ENCODE results near the gene STAG1.
"Not testable (repeated sequence)": the region's sequence is repeated elsewhere in the genome, so short reads cannot be mapped to it uniquely, and the experiment has no call there.

STAG1 gene

DNA sequence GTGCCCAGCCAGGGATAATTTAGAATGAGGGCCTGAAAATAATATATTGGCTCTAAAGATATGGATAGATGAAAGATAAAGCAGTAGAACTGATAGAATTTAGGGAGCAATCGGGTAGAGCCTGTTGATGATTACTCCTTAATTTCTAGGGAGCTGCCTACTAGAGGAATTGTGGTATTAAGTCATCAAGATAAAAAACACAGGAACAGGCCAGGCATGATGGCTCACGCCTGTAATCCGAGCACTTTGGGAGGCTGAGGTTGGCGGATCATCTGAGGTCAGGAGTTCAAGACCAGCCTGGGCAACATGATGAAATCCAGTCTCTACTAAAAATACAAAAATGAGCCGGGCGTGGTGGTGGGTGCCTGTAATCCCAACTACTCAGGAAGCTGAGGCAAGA lies 371.6 kb downstream of the STAG1 start:
- DNase-seq = peak; percentile 22

DNA sequence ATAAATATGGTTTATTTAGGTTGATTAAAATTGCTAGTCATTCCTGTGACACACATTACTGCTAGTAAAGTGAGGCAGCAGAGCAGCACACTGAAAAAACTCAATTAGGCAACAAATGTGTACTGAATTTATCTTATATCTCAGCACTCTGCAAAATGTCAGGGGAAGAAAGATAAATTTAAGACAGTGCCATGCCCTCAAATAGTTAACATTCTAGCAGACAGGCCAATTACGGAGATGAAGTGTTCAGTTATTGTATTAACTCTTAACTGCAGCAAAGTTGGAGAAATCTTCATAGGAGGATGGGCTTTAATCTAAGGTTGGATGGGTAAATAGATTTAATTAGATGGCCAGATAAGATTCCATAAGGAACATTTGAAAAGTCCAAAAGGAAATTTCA lies 374.2 kb downstream of the STAG1 start:
- no peak for DNase-seq

DNA sequence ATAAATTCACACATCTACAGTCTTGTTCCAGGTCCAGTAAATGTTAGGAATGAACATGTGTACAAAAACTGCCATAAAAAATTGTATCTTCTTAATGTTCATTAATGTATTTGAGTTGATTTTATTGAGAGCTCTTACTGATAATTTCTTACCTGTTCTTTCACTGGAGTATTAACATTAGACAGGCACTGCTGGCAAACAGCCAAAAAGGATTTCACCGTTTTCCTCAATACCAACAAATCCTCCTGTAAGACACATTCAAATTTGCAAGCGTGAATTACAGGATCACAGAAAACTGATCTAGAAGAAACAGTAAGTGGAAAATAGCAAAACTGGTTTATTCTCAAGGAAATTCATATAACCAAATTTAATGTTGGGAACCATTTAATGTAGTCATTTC lies 374.7 kb downstream of the STAG1 start:
- DNase-seq = no peak

DNA sequence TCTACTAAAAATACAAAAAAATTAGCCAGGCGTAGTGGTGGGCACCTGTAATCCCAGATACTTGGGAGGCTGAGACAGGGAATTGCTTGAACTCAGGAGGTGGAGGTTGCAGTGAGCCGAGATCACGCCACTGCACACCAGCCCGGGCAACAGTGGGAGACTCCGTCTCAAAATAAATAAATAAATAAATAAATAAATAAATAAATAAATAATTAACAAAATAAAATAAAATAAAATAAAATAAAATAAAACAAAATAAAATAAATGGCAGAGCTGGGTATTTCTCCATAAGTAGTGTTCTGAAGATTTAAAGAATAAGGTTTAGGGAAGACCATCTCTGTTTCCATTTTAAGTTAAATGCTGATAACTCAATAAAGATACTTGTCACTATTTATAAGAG lies 376.4 kb downstream of the STAG1 start:
- not testable (repeated sequence) for DNase-seq

DNA sequence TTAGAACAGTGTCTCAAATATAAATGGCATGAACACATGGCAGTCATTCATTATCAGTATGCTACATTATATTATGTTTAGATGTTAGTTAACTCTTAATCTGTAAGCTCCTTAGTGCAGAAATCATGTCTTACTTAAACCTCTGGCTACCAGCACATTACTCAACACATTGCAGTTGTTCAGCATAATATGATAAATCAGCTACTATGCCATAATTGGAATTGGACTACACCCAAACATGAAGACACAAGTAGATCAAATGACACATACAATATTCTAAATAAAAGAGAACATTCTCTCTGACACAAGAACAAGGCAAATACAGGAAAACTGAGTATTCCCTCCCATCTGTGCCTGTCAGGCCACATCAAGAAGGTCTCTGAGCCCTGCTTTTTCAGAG lies 385.9 kb downstream of the STAG1 start:
- no peak for DNase-seq

DNA sequence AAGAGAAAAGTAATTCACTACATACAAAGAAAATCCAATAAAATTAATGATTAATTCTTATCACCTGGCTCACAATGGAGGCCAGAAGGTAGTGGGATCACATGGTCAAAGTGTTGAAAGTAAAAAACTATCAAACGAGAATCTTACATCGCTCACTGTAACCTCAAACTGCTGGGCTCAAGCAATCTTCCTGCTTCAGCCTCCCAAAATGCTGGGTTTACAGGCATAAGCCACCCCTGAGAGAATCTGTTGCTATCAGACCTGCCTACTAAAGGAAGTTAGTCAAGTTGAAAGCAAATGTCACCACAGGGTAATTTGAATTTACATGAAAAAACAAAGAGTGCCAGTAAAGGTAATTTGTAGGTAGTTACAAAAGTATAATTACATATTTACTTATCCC lies 398.7 kb downstream of the STAG1 start:
- DNase-seq = no peak

DNA sequence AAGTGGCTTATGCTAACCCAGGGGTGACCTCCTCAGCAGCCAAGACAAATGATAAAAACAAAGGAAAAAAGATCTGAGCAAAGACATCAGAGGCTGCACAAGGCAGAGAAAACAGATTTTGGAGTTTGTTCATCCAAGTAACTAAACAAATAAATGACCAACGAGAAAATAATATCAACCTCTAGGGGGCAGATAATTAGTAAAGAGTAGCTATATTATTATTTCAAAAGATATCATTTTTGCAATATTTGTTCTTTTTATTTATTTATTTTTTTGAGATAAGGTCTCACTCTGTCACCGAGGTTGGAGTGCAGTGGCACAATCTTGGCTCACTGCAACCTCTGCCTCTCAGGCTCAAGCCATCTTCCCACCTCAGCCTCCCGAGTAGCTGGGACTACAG lies 400.3 kb downstream of the STAG1 start:
- no peak for DNase-seq

DNA sequence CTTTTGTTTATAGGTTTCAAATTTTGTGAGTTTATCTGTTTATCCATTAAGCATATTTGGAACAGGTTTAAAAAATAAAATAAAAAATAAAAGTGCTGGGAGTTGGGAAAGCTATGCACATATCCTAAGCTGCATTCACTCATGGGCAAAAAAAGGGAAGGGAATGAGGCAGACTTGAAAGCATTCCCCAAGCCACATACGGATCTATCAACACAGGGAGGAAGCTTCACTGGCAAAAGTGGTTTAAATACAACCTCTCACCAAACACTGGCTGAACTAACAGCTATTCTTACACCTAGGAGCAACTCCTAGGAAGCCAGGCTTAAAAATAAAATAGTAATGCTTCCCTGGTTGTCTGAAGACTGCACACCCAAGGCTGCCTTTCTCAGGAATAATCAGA lies 400.8 kb downstream of the STAG1 start:
- DNase-seq = no peak

DNA sequence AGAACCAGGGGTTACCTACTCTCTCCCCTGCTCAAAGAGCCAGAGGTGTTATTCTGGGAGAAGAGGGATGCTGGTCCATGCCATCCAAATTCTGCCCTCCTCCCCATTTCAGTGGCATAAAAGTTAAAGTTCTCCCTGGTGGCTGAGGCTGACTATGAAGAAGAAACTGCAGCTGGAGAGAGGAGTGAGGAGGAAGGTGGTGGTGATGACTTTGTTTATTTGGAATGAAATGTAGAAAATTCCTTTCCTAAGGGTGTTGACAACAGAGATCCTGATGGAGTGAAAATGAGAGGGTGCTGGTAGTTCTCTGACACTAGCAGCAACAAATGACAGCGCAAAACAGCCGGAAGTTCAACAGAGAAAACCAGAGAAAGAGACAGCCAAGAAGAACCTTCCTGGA lies 401.6 kb downstream of the STAG1 start:
- DNase-seq = no peak

DNA sequence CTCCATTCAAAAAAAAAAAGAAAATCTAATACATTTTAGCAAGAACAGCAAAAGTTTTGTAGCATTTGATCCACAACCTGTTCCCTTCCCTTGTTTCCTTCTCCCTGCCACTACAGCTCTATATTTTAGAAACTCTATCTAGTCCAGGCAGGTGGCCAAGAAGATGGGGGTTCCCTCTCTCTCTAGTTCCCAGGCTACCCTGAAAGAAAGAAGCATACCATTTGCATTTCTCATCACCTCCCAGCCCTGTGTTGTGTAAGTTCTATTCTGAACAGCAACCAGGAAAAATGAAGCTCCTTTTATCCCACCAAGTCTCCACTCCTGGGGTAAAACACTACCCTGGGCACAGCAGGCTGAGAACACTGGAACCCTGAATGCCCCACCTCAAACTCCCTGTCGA lies 402.0 kb downstream of the STAG1 start:
- no peak for DNase-seq

DNA sequence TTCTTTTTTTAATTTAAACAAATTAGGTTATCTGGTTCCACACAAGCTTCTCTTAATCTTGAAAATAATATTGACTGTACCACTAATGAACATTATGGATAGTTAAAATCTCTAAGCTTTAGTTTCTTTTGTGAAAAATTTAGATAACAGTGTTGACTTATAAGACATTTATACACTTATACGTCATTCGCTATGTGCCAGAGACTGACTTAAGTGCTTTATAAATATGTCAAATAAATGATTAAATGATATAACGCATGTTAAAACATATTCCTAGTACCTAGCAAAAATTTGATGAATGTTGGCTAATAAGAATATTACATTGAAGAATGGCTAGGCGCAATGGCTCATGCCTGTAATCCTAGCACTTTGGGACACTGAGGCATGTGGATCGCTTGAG lies 405.7 kb downstream of the STAG1 start:
- no peak for DNase-seq

DNA sequence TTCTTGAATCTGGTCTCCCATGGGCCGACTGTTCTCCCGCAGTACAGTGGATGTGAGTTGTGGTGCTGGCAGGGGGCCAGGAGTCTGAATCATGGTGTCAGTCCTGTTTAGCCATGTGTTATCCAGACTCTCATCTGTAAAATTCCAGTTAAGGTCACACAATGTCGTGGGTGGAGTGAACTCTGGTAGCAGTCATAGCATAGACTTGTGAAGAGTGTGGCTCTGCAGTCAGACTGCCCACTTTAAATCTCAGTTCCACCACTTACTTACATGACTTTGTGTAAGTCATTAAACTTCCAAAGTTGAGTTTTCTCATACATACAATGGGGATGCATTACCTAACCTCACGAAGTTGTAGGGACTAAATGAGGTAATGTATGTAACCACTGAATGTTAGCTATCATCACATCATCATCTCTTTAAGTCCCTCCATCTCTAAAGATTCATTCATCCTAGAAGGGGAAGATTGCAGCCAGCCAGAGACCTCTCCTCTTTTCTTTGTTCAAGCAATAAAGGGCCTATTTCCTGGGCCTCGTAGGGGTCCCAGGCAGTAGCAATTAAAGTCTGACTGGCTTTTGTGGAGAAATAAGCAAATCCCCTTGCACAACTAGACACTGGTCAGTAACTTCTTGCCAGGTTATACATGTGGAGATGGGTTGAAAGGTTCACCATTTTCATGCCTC lies 408.2 kb downstream of the STAG1 start:
- DNase-seq = no peak

DNA sequence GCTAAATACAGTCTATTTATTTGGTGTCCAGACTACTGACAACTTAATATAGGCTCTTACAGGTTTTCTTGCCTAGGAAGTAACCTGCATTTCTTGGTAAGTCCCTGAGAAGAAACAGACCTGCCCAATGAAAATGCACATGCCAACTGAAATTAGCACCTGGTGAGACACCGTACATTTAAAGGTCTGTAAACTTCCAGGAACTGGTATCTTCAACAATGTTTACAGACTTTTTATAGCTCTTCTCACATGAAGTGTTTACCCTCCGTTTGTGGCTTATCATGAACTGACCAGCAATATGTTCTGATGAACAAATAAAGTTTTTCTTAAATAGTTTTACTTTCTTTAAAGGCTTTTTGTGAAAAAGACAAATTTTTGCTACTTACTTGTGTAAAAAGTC lies 408.7 kb downstream of the STAG1 start:
- no peak for DNase-seq

DNA sequence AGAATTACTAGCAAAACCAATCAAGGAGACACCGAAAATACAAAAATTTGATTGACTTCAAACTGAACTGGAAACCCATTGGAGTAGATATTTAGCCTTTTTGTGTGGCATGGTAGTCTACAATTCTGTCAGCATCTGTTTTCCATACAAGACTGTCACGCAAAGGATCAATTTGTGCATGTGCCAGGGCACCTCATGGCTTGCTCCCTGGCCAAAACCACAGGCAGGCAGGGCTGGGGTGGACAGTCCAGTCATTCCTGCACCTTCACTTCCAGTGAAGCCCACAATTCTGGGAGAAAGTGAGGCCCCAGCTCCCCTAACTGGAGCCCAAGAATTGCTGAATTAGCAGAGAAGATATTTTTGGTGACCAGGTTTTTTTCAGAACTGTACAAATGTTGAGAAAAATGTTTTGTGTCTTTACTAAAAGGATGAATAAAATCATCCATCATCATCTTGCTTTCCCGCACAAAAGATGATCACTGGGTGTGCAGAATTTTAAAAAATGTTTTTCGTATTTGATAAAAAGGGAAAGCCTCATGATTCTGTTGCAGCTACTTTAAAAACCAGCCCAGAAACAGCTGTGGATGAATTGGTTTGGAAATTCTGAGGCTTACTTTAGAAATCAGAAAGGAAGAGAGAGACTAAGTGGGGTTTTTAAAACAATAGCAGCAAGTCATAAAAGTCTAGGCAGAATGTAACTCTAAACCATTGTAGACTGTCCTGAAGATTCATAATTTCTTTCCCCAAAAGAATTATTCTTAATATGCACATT lies 415.7 kb downstream of the STAG1 start:
- no peak for DNase-seq

DNA sequence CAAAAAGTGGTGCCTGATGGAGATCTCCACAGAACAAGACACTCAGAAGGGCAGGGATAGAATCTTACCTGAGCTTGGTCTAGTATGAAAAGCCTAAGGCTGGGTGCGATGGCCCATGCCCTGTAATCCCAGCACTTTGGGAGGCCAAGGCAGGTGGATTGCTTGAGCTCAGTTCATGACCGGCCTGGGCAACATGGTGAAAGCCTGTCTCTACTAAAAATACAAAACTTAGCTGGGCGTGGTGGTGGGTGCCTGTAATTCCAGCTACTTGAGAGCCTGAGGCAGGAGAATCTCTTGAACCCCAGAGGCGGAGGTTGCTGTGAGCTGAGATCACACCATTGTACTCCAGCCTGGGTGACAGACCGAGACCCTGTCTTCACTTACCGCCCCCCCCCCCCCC lies 417.5 kb downstream of the STAG1 start:
- DNase-seq = not testable (repeated sequence)

DNA sequence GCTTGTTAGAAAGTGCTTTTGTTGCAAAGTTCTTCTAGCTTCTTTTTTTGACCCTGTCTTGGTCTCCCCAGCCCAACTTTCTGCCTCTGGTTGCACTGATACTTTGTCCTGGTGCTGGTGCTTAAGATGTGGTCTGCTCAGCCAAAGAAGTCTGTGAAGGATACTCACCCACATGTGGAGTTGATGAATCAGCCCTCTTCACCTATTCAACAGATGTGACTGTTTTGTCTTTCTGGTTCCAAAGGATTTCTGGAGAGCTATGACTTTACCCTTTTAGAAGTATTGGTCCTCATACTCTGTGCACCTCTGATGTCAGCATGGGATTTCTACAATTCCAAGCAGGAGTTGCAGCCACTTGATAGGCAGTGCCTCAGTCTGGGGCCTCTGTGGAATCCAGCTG lies 418.0 kb downstream of the STAG1 start:
- DNase-seq = no peak

DNA sequence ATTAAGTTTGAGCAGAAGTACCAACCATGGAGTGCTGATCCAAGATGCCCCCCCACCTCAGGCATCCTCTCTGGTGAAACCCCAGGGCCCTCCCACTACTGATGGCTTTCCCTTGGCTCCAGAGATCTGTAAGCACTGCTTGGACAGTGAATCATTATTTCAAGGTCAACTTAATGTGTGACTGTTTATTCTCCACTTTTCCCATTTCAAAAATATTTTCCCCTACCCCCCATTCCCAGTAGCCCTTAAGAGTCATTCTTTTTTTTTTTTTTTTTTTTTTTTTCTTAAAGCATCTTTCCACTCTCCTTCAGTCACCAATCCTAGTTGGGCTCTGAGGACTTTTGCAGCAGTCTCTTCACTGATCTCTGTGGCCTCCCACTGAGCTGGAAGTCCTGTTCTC lies 419.4 kb downstream of the STAG1 start:
- DNase-seq = no peak

DNA sequence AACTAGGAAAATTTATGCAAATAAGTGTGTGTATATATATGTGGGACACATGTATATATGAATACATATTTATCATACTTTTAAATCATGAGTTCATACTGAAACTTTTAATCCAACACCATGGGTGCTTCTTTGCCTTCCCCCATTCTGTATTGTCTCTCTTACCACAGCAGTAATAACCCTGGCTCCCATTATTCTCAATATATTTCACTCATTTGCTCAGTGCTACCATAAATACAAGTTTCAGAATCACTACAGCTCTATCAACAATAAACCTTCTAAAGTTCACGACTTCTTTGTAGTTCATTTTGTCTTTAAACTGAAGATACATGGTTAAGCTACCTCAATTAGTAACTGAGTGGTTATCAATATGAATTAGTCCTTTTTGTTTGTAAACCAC lies 419.9 kb downstream of the STAG1 start:
- DNase-seq = no peak

DNA sequence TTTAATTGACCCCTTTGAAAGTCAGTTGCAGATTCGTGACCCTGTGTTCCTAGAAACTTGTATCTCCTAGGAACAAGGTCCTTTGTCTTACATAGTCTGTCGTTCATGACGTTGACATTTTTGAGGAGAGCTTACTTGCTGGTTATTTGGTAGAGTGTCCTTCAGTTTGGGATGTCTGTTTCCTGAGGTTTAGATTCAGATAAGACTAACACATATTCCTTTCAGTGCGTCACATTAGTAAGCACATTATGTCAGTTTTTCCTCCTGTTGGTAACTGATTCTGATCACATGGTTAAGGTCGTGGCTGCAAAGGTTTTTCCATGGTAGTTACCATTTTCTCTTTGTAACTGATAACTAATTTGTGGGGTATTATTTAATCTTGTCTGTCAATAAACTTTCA lies 421.3 kb downstream of the STAG1 start:
- no peak for DNase-seq

DNA sequence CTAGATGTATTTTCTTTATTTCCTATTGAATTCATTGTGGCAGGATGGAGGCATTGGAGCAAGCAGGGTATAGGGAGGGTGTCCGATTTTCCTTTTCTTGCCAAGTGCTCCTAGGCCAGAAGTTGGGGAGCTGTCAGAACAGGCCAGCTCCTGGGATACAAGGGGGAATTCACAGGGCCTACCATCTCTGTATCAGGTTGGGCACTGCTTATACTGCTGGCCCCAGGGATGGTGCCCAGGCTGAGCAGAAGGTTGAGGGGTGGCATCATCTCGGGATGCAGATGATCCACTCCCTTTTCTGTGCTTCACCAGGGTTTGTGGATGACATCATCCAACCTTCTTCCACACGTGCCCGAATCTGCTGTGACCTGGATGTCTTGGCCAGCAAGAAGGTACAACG lies 422.6 kb downstream of the STAG1 start:
- DNase-seq = no peak

DNA sequence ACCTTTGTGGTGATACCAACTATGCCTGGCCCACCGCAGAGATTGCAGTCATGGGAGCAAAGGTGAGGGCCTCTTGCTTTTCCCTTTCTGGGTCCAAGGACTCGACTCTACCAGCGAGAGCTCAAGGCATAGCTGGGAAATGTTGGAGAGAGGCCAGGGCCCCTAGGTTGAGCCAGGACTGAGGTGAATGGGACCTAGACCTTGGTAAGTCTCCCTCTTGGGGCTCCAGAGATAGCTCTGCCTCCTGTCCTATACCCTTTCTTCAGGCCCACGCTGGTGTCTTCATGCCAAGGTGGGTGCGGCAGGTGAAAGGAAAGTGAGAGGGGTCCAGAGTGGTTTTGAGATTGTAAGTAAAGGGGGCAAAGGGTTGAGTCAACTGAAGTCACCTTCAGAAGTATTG lies 424.5 kb downstream of the STAG1 start:
- no peak for DNase-seq

DNA sequence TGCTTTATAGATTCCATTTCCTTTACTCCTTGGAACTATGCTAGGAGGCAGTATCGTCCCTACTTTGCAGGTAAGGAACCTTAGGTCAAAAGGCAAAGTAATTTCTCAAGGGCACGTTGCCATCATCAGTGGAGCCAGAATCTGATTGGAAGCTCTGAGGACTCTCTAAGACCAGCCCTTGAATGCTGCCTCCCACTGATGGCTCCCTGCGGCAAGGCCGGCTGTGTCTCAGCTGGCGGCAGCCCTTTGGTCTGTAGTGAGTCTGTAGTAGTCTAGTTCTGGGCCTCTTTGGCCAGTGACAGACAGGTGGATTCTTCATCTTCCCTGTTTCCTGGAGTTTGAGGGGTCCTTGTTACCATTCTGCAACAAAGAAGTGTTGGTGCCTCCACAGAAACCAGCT lies 425.9 kb downstream of the STAG1 start:
- DNase-seq = no peak

DNA sequence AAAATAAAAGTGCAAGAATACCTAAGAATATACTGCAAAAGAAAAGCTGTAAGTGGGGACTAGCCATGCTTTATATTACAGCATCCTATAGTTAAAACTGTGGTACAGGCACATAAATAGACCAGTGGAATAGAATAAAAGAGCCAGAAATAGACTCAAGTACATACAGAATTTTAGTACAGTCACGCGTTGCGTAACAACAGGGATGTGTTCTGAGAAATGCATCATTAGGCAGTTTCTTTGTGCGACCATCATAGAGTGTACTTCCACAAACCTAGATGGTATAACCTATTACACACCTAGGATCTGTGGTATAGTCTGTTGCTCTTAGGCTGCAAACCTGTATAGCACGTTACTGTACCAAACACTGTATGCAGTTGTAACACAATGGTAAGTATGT lies 440.2 kb downstream of the STAG1 start:
- peak; percentile 83 for DNase-seq

DNA sequence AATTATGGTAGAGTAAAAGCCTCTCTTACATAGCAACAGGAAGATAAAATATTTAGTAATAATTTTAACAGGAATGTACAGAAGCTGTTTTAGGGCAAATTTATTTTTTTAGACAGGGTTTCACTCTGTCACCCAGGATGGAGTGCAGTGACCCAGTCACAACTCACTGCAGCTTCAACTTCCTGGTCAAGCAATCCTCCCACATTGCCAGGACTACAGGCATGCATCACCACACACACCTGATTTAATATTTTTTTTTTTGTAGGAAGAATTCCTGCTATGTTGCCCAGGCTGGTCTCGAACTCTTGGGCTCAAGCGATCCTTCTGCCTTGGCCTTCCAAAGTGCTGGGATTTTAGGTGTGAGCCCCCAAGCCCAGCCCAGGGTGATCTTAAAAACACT lies 440.9 kb downstream of the STAG1 start:
- no peak for DNase-seq

DNA sequence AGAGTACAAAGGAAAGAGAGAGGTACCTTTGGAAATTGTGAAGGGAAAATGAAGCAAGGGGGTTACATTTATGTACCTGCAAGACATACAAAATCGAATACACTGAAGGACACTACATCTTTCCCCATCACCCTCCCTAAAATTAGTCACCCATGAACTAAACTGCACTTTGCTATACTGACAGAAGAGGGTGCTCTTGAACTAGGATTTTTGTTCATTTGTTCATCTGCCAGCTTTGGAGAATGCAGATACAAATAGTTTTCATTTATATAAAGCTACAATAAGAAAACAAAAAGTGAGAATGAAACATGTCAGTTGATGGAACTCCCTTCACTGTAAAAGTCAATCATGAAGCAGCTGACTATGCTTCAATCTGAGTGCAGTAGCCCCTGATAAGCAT lies 446.3 kb downstream of the STAG1 start:
- peak; percentile 16 for DNase-seq
